Skeletal muscle satellite cell (primary cell): ENCODE measurements around the gene NFE2L3. TPM values are rescaled to one million over a fixed set of nuclear protein-coding genes. Genes with fewer than 3 reads are reported as not detected.
"Not testable (repeated sequence)": the region's sequence is repeated elsewhere in the genome, so short reads cannot be mapped to it uniquely, and the experiment has no call there.

Source experiments
- H3K27me3 ChIP-seq: 2 replicates; pipeline ENCODE4 v1.7.0; 2013; ENCODE audit warnings: low read length; ENCODE audit not compliant: control insufficient read depth, insufficient read depth
- H3K36me3 ChIP-seq: 2 replicates; pipeline ENCODE4 v1.7.0; 2013; ENCODE audit warnings: mild to moderate bottlenecking, control low read depth, low read length; ENCODE audit not compliant: insufficient read depth
- H3K4me1 ChIP-seq: 2 replicates; pipeline ENCODE4 v1.7.0; 2013; ENCODE audit warnings: low read length; ENCODE audit not compliant: control insufficient read depth, insufficient read depth
- H3K4me2 ChIP-seq: 2 replicates; pipeline ENCODE4 v1.7.0; 2013; ENCODE audit warnings: mild to moderate bottlenecking, low read length
- H3K4me3 ChIP-seq: 2 replicates; pipeline ENCODE4 v1.7.0; 2013; ENCODE audit warnings: low read length
- H3K9ac ChIP-seq: 2 replicates; pipeline ENCODE4 v1.7.0; 2013; ENCODE audit warnings: mild to moderate bottlenecking, low read depth, low read length, moderate library complexity
- H3K9me3 ChIP-seq: replicated peaks from 2 replicates; pipeline ENCODE4 v1.7.0; 2013; ENCODE audit warnings: mild to moderate bottlenecking, control low read depth, low read length
- total RNA-seq: library from RNA; depleted of rRNA; stranded (reverse); fragments of >200 nt; gene quantifications from 2 replicates; pipeline ENCODE4 v1.2.3, GENCODE V29; 2012; rRNA removed

NFE2L3 gene, protein sequence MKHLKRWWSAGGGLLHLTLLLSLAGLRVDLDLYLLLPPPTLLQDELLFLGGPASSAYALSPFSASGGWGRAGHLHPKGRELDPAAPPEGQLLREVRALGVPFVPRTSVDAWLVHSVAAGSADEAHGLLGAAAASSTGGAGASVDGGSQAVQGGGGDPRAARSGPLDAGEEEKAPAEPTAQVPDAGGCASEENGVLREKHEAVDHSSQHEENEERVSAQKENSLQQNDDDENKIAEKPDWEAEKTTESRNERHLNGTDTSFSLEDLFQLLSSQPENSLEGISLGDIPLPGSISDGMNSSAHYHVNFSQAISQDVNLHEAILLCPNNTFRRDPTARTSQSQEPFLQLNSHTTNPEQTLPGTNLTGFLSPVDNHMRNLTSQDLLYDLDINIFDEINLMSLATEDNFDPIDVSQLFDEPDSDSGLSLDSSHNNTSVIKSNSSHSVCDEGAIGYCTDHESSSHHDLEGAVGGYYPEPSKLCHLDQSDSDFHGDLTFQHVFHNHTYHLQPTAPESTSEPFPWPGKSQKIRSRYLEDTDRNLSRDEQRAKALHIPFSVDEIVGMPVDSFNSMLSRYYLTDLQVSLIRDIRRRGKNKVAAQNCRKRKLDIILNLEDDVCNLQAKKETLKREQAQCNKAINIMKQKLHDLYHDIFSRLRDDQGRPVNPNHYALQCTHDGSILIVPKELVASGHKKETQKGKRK
- 0.25 and 0.44 TPM in 2 replicates for total RNA-seq

DNA sequence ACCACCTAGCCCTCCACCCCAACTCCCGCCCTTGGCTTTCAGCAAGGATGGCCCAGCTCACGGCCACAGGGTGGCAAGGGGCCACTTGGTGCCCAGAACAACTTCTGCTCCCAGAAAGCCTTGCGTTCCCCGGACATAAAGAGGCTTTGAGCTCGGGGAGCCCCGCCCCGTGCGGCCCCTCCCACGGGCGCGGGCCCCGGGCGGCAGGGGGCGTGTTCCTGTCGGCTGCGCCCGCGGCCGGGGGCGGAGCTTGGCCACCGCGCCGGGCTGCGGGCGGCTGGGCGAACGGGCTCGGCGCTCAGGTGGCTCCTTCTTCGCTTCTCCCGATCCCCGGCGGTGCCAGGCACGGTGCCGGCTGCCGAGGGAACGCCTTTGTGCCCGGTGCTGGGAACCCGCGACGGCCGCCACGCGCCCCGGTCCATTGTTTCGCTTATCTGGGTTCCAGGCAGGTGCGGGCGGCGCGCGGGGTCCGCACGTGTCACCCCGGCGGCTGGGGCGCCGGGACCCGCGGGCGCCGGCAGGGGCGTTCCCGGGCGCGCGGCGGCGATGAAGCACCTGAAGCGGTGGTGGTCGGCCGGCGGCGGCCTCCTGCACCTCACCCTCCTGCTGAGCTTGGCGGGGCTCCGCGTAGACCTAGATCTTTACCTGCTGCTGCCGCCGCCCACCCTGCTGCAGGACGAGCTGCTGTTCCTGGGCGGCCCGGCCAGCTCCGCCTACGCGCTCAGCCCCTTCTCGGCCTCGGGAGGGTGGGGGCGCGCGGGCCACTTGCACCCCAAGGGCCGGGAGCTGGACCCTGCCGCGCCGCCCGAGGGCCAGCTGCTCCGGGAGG lies at the start of gene NFE2L3:
NFE2L3 (plus strand) TSS at position 246 of the 829 bp plus-strand sequence; CDS start at position 547, 301 bp downstream.
- H3K4me2 ChIP-seq: peak within 1 kb of the TSS; percentile 76
- H3K36me3 ChIP-seq: no peaks in the 10 kb centered on the region
- no peaks in the 10 kb centered on the region for H3K9me3 ChIP-seq
- peak within 1 kb of the TSS; percentile 74 for H3K4me3 ChIP-seq
- peaks cover 24% of the 10 kb centered on the region for H3K4me1 ChIP-seq
- peaks cover 24% of the 10 kb centered on the region for H3K27me3 ChIP-seq
- peak within 1 kb of the TSS; percentile 44 for H3K9ac ChIP-seq

DNA sequence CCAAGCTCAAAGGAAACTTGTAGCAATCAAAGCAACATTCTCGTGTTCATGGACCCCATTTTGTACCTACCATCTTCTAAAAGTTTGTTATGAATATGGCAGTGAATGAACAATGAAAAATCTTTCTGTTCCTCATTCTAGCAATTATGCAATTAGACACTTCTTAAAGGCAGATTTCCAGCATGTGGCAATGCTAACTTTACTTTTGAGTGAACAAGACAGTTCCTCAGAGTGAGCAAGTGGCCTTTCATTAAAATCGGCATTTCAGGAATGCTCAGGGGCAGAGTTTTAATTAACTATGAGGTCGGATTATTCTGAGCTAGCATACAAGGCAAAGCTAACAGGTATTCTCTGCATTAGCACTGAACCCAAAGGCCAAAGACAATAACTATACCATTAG lies 48.4 kb upstream of the NFE2L3 start:
- Histone ChIP-seq H3K9me3 (no peaks in the 10 kb centered on the region), H3K4me1 (no peaks in the 10 kb centered on the region), H3K4me3 (no peak overlapping the region), H3K36me3 (no peaks in the 10 kb centered on the region), H3K27me3 (no peaks in the 10 kb centered on the region), H3K9ac (no peak overlapping the region), H3K4me2 (no peak overlapping the region)

DNA sequence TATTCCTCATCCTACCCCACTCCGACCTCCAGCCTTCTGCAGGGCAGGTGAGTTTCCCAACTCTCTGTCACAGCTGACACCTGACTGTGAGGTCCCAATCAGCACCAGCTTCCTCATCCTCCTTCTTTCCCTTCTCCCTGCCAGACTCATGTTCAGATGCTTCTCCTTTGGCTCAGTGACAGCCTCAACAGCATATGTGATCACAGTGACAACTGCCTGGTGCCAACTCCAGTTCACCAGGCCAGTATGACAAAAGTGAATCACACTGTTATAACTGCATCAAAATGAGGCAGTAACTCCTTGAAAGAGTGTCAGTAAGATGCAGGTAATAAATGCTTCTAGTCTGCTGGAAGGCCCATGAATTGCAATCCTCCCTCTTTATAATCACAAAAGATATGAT lies 46.8 kb upstream of the NFE2L3 start:
- H3K9me3 ChIP-seq: no peaks in the 10 kb centered on the region
- no peak overlapping the region for H3K9ac ChIP-seq
- H3K27me3 ChIP-seq: no peaks in the 10 kb centered on the region
- no peak overlapping the region for H3K4me2 ChIP-seq
- no peak overlapping the region for H3K4me3 ChIP-seq
- H3K36me3 ChIP-seq: no peaks in the 10 kb centered on the region
- H3K4me1 ChIP-seq: no peaks in the 10 kb centered on the region

DNA sequence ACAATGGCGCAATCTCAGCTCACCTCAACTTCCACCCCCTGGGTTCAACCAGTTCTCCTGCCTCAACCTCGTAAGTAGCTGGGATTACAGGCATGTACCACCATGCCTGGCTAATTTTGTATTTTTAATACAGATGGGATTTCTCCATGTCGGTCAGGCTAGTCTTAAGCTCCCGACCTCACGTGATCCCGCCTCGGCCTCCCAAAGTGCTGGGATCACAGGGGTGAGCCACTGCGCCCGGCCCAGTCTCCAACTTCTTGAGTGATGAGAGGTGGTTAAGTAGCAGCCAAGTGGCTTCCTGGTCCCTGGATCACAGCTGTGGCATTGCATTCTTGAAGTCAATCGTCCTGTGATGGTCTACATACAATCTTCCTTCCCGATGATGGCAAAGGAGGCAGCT lies 46.1 kb upstream of the NFE2L3 start:
- H3K9ac ChIP-seq: no peak overlapping the region

DNA sequence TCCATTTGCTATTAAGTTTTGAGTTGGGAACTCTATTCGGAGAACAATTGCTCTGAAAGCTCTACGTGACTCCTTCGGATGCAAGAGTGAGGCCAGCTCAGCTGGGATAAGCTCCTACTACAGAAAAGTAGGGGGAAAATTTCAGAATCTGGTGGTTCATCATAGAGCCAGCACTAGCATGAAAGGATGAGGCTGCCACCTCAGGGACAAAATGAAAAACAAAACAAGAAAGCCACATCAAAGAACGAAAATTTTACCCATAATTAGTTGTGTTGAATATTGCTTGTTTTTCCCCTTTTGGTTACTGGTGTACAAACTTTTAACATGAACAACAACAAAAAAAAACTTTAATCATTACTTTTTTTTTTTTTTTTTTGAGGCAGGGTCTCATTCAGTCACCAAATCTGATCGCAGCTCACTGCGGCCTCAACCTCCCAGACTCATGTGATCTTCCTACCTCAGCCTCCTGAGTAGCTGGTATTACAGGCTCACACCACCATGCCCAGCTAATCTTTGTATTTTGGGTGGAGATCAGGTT lies 39.7 kb upstream of the NFE2L3 start:
- no peak overlapping the region for H3K4me3 ChIP-seq
- H3K4me1 ChIP-seq: no peaks in the 10 kb centered on the region
- no peaks in the 10 kb centered on the region for H3K9me3 ChIP-seq
- H3K27me3 ChIP-seq: peaks cover 28% of the 10 kb centered on the region
- no peaks in the 10 kb centered on the region for H3K36me3 ChIP-seq
- H3K9ac ChIP-seq: no peak overlapping the region
- H3K4me2 ChIP-seq: no peak overlapping the region

More for the DNA sequence above, 46.1 kb upstream of the NFE2L3 start:
- H3K4me3 ChIP-seq: no peak overlapping the region
- no peak overlapping the region for H3K4me2 ChIP-seq
- no peaks in the 10 kb centered on the region for H3K4me1 ChIP-seq
- no peaks in the 10 kb centered on the region for H3K36me3 ChIP-seq
- peaks cover under 1% of the 10 kb centered on the region for H3K27me3 ChIP-seq
- no peaks in the 10 kb centered on the region for H3K9me3 ChIP-seq

DNA sequence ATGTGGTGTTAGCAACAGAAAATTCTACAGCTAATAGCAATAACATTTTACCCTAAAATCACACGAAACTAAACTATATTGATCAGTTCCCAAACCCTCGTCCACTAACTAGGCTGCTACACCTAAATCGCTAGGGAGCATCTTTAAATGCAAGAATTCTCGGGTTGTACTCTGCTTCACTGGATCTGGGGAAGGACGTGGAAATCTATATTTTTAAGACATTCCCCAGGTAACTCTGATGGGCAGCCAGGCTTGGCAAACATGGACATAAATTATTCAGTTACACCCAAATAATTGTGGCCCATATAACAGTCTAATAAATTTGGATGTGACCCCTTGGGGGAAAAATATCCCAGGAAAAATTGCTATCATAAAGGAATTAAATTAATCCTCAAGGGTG lies 36.3 kb upstream of the NFE2L3 start:
- no peaks in the 10 kb centered on the region for H3K9me3 ChIP-seq
- H3K27me3 ChIP-seq: peaks cover 34% of the 10 kb centered on the region
- H3K36me3 ChIP-seq: no peaks in the 10 kb centered on the region
- H3K4me3 ChIP-seq: no peak overlapping the region
- H3K4me2 ChIP-seq: no peak overlapping the region
- H3K4me1 ChIP-seq: no peaks in the 10 kb centered on the region
- no peak overlapping the region for H3K9ac ChIP-seq

DNA sequence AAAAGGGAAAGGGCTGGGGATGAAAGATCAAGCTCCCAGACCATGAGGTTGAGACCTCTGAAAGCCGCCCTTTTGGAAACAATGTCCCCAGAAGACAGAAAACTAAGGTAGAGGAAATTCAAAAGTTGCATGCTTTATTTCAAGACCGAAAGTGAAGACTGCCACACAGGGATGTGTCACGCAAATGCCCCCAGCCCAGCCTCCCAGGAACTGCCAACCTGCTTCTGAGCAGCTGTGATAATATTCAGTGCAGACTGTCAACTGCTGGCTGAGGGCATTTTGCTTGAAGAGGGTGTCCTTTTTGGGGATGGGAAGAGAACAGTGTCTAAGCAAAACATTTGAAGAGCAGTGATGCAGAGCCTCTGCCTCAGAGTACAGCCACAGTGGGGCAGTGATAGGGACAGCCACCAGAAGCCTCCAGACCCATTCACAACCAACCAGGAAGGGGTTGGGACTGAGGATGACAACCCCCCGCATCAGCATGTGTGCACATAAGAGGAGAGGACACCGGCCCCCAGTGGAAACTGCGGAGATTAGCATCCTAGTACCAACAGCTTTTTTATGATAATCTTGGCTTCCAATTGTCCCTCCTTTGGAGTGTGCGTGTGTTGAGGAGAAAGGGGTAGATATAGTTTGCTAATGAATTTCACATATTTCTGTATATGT lies 34.7 kb upstream of the NFE2L3 start:
- Histone ChIP-seq H3K4me2 (no peak overlapping the region), H3K4me3 (no peak overlapping the region), H3K9me3 (no peaks in the 10 kb centered on the region), H3K4me1 (no peaks in the 10 kb centered on the region), H3K9ac (no peak overlapping the region), H3K27me3 (peaks cover 34% of the 10 kb centered on the region), H3K36me3 (no peaks in the 10 kb centered on the region)

DNA sequence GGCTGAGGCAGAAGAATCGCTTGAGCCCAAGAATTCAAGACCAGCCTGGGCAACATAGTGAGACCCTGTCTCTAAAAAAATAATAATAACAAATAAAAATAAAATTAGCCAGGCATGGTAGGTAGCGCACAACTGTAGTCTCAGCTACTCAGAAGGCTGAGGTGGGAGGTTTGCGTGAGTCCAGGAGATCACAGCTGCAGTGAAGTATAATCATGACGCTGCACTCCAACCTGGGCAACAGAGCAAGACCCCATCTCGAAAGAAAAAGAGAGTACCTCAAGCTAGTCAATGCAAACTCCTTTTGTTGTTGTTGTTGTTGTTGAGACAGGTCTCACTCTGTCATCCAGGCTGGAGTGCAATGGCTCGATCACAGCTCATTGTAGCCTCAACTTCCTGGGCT lies 34.0 kb upstream of the NFE2L3 start:
- H3K36me3 ChIP-seq: no peaks in the 10 kb centered on the region
- H3K4me3 ChIP-seq: no peak overlapping the region
- H3K27me3 ChIP-seq: peaks cover 34% of the 10 kb centered on the region
- H3K4me2 ChIP-seq: no peak overlapping the region
- no peak overlapping the region for H3K9ac ChIP-seq
- H3K9me3 ChIP-seq: no peaks in the 10 kb centered on the region
- H3K4me1 ChIP-seq: no peaks in the 10 kb centered on the region

DNA sequence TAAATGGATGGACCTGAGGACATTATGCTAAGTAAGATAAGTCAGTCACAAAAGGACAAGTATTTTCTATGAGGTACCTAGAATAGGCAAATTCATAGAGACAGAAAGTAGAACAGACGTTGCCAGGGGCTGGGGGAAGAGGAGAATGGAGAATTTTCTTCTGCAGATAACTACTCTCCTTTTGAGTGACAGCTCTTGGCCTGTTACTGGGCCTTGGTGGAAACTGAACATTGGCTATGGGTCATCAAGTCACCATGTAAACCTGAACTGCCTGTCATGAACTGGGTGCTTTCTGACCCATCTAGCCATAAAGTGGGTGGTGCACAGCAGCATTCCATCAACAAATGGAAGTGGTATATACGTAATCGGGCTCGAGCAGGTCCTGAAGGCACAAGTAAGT lies 29.3 kb upstream of the NFE2L3 start:
- Histone ChIP-seq H3K4me2 (no peak overlapping the region), H3K9me3 (no peaks in the 10 kb centered on the region), H3K4me3 (no peak overlapping the region), H3K36me3 (no peaks in the 10 kb centered on the region), H3K27me3 (peaks cover 25% of the 10 kb centered on the region), H3K4me1 (no peaks in the 10 kb centered on the region), H3K9ac (no peak overlapping the region)

DNA sequence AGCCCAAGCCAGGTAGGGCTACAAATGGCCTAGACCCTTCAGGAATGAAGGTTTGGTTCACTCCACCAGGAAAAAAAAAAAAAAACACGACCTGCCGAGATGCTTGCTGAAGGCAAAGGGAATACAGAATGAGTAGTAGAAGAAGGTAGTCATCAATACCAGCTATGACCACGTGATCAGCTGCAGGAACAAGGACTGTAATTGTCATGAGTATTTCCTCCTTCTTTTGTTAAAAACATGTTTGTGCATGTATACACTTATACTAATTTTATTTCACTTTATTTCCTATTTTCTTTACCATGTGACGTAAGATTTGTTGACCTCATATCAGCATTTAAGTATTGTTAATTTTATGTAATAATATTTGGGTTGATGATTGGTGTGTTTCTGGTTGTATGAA lies 27.2 kb upstream of the NFE2L3 start:
- not testable (repeated sequence) for H3K4me2 ChIP-seq, H3K4me3 ChIP-seq, H3K4me1 ChIP-seq, H3K9ac ChIP-seq, H3K36me3 ChIP-seq, H3K9me3 ChIP-seq
- H3K27me3 ChIP-seq: peaks cover 32% of the 10 kb centered on the region

DNA sequence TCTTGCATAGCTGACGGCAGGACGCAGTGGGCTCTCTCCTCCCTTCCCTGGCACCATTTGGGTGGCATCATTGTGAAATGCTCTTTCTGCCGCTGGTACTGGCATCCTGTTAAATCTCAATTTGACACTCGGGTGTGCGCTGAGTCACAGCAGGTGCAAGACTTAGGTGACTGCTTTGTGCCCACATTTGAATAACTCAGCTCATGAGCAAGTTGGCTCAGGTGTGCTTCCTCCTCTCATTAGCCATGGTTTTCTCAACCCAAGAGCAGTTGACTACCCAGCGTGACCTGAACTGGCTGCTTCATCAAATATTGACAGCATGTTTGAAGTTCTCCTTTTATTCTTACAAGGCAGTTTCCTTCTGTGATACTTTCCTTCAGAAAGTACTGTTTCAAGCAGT lies 24.6 kb upstream of the NFE2L3 start:
- Histone ChIP-seq H3K4me1 (no peaks in the 10 kb centered on the region), H3K27me3 (peaks cover 34% of the 10 kb centered on the region), H3K9ac (no peak overlapping the region), H3K9me3 (no peaks in the 10 kb centered on the region), H3K36me3 (no peaks in the 10 kb centered on the region), H3K4me2 (no peak overlapping the region), H3K4me3 (no peak overlapping the region)
